Skeletal muscle satellite cell (primary cell): Measurements from ENCODE around the gene RRP12. TPM values are rescaled to one million over a fixed set of nuclear protein-coding genes. Genes with fewer than 3 reads are reported as not detected.
A peak's percentile ranks its signal among the peaks of the same experiment; 100 is the strongest.

Experiments used
- H3K27me3 ChIP-seq: 2 replicates; pipeline ENCODE4 v1.7.0; 2013; ENCODE audit warnings: low read length; ENCODE audit not compliant: control insufficient read depth, insufficient read depth
- H3K36me3 ChIP-seq: 2 replicates; pipeline ENCODE4 v1.7.0; 2013; ENCODE audit warnings: mild to moderate bottlenecking, control low read depth, low read length; ENCODE audit not compliant: insufficient read depth
- H3K4me1 ChIP-seq: 2 replicates; pipeline ENCODE4 v1.7.0; 2013; ENCODE audit warnings: low read length; ENCODE audit not compliant: control insufficient read depth, insufficient read depth
- H3K4me2 ChIP-seq: 2 replicates; pipeline ENCODE4 v1.7.0; 2013; ENCODE audit warnings: mild to moderate bottlenecking, low read length
- H3K4me3 ChIP-seq: 2 replicates; pipeline ENCODE4 v1.7.0; 2013; ENCODE audit warnings: low read length
- H3K9ac ChIP-seq: 2 replicates; pipeline ENCODE4 v1.7.0; 2013; ENCODE audit warnings: mild to moderate bottlenecking, low read depth, low read length, moderate library complexity
- H3K9me3 ChIP-seq: replicated peaks from 2 replicates; pipeline ENCODE4 v1.7.0; 2013; ENCODE audit warnings: mild to moderate bottlenecking, control low read depth, low read length
- total RNA-seq: library from RNA; depleted of rRNA; stranded (reverse); fragments of >200 nt; gene quantifications from 2 replicates; pipeline ENCODE4 v1.2.3, GENCODE V29; 2012; rRNA removed

The RRP12 gene
- 28.4 and 35.2 TPM in 2 replicates for total RNA-seq

GRCh38 chr10:97400665-97401454 is at the start of gene RRP12:
Gene RRP12, minus strand, starts transcription at chr10:97401340. Its CDS starts 109 bp downstream, at chr10:97401231.
- H3K4me3 ChIP-seq: peak within 1 kb of the TSS; percentile 94
- H3K9ac ChIP-seq: peak within 1 kb of the TSS; percentile 93
- no peaks in the 10 kb centered on the region for H3K27me3 ChIP-seq
- H3K4me1 ChIP-seq: peaks cover 3% of the 10 kb centered on the region
- H3K9me3 ChIP-seq: no peaks in the 10 kb centered on the region
- peak within 1 kb of the TSS; percentile 95 for H3K4me2 ChIP-seq
- H3K36me3 ChIP-seq: peaks cover 14% of the 10 kb centered on the region

GRCh38 chr10:97450828-97451227 is 49.7 kb upstream of the RRP12 start:
- Histone ChIP-seq H3K4me1 (peaks cover 14% of the 10 kb centered on the region), H3K9me3 (no peaks in the 10 kb centered on the region), H3K4me2 (no peak overlapping the region), H3K9ac (no peak overlapping the region), H3K36me3 (peaks cover 45% of the 10 kb centered on the region), H3K27me3 (no peaks in the 10 kb centered on the region), H3K4me3 (no peak overlapping the region)

GRCh38 chr10:97445722-97446639 is 44.8 kb upstream of the RRP12 start, which contains the start of the genes EXOSC1 and ZDHHC16:
Gene EXOSC1, minus strand, starts transcription at chr10:97446006. Its CDS starts 21 bp downstream, at chr10:97445985.
Gene ZDHHC16, plus strand, starts transcription at chr10:97446175. Its CDS starts 5,501 bp downstream, at chr10:97451676.
- Histone ChIP-seq H3K4me3 (peak within 1 kb of the TSS; percentile 97), H3K4me2 (peak within 1 kb of the TSS; percentile 88), H3K36me3 (peaks cover 11% of the 10 kb centered on the region), H3K9me3 (no peaks in the 10 kb centered on the region), H3K4me1 (peaks cover 22% of the 10 kb centered on the region), H3K9ac (peak within 1 kb of the TSS; percentile 84), H3K27me3 (no peaks in the 10 kb centered on the region)

- Histone ChIP-seq H3K4me3 (peak overlapping the region; percentile 97), H3K4me2 (peak overlapping the region; percentile 88), H3K9ac (peak overlapping the region; percentile 83), H3K27me3 (no peaks in the 10 kb centered on the region), H3K9me3 (no peaks in the 10 kb centered on the region), H3K4me1 (peaks cover 22% of the 10 kb centered on the region), H3K36me3 (peaks cover 13% of the 10 kb centered on the region)
Observed at GRCh38 chr10:97445357-97445721, 44.2 kb upstream of the RRP12 start.

- H3K4me2 ChIP-seq: no peak overlapping the region
- H3K9ac ChIP-seq: no peak overlapping the region
- no peaks in the 10 kb centered on the region for H3K27me3 ChIP-seq
- no peak overlapping the region for H3K4me3 ChIP-seq
- H3K4me1 ChIP-seq: peaks cover 22% of the 10 kb centered on the region
- peaks cover 15% of the 10 kb centered on the region for H3K36me3 ChIP-seq
- H3K9me3 ChIP-seq: no peaks in the 10 kb centered on the region
Observed at GRCh38 chr10:97444212-97444611, 43.1 kb upstream of the RRP12 start.

GRCh38 chr10:97442277-97442676 is 41.1 kb upstream of the RRP12 start:
- H3K9me3 ChIP-seq: no peaks in the 10 kb centered on the region
- H3K27me3 ChIP-seq: no peaks in the 10 kb centered on the region
- H3K9ac ChIP-seq: no peak overlapping the region
- H3K4me3 ChIP-seq: no peak overlapping the region
- peaks cover 20% of the 10 kb centered on the region for H3K36me3 ChIP-seq
- H3K4me1 ChIP-seq: peaks cover 14% of the 10 kb centered on the region
- H3K4me2 ChIP-seq: no peak overlapping the region

- Histone ChIP-seq H3K4me1 (no peaks in the 10 kb centered on the region), H3K9ac (no peak overlapping the region), H3K9me3 (no peaks in the 10 kb centered on the region), H3K27me3 (no peaks in the 10 kb centered on the region), H3K36me3 (peaks cover 51% of the 10 kb centered on the region), H3K4me2 (no peak overlapping the region), H3K4me3 (no peak overlapping the region)
Observed at GRCh38 chr10:97435211-97435610, 34.1 kb upstream of the RRP12 start.

GRCh38 chr10:97434557-97434956 is 33.4 kb upstream of the RRP12 start:
- H3K9ac ChIP-seq: no peak overlapping the region
- H3K4me2 ChIP-seq: no peak overlapping the region
- H3K4me3 ChIP-seq: no peak overlapping the region
- H3K36me3 ChIP-seq: peaks cover 57% of the 10 kb centered on the region
- no peaks in the 10 kb centered on the region for H3K9me3 ChIP-seq
- H3K4me1 ChIP-seq: no peaks in the 10 kb centered on the region
- H3K27me3 ChIP-seq: no peaks in the 10 kb centered on the region

- Histone ChIP-seq H3K36me3 (peaks cover 58% of the 10 kb centered on the region), H3K4me3 (no peak overlapping the region), H3K9ac (no peak overlapping the region), H3K9me3 (no peaks in the 10 kb centered on the region), H3K4me1 (no peaks in the 10 kb centered on the region), H3K4me2 (no peak overlapping the region), H3K27me3 (no peaks in the 10 kb centered on the region)
Observed at GRCh38 chr10:97434055-97434454, 32.9 kb upstream of the RRP12 start.

GRCh38 chr10:97428572-97428981 is 27.4 kb upstream of the RRP12 start:
- H3K9ac ChIP-seq: peak overlapping the region; percentile 98
- H3K9me3 ChIP-seq: no peaks in the 10 kb centered on the region
- H3K4me3 ChIP-seq: peak overlapping the region; percentile 99
- H3K4me2 ChIP-seq: peak overlapping the region; percentile 95
- peaks cover 50% of the 10 kb centered on the region for H3K36me3 ChIP-seq
- no peaks in the 10 kb centered on the region for H3K27me3 ChIP-seq
- peaks cover 16% of the 10 kb centered on the region for H3K4me1 ChIP-seq

- Histone ChIP-seq H3K4me1 (peaks cover 23% of the 10 kb centered on the region), H3K27me3 (no peaks in the 10 kb centered on the region), H3K9ac (peak overlapping the region; percentile 98), H3K36me3 (peaks cover 46% of the 10 kb centered on the region), H3K4me2 (peak overlapping the region; percentile 95), H3K9me3 (no peaks in the 10 kb centered on the region), H3K4me3 (peak overlapping the region; percentile 99)
Observed at GRCh38 chr10:97427571-97428179, 26.5 kb upstream of the RRP12 start.
